Effector memory CD8-positive, alpha-beta T cell (primary cell): ENCODE data around the gene MGST1.
"Not testable (repeated sequence)": the region's sequence is repeated elsewhere in the genome, so short reads cannot be mapped to it uniquely, and the experiment has no call there.

Experiments
- ATAC-seq: fragments of 150-1000 bp; cut with Tn5 transposase; replicated peaks from 2 replicates; pipeline ENCODE4 v1.10.0; 2021; ENCODE audit warnings: mild to moderate bottlenecking, moderate library complexity
- DNase-seq, 3 experiments: peaks; one replicate each; pipeline ENCODE4 v3.0.0; 2021
- H3K27ac Mint-ChIP-seq, 2 donors: one replicate each; pipeline ENCODE4 v1.8.0; 2022; ENCODE audit warnings: mild to moderate bottlenecking in 2 of 2, mixed read lengths in 2 of 2, moderate library complexity in 2 of 2
- H3K27me3 Mint-ChIP-seq, 2 donors: one replicate each; pipeline ENCODE4 v1.8.0; 2022; ENCODE audit warnings: mixed read lengths in 2 of 2
- H3K36me3 Mint-ChIP-seq: one replicate; pipeline ENCODE4 v1.8.0; 2022; ENCODE audit warnings: mild to moderate bottlenecking, moderate library complexity, mixed read lengths; ENCODE audit not compliant: insufficient read depth
- H3K4me1 Mint-ChIP-seq, 2 donors: one replicate each; pipeline ENCODE4 v1.8.0; 2022; ENCODE audit warnings: low read depth in 2 of 2, mixed read lengths in 2 of 2
- H3K4me3 Mint-ChIP-seq, 2 donors: one replicate each; pipeline ENCODE4 v1.8.0; 2022; ENCODE audit warnings: mild to moderate bottlenecking in 2 of 2, mixed read lengths in 2 of 2, moderate library complexity in 2 of 2
- H3K9me3 Mint-ChIP-seq, 2 donors: one replicate each; pipeline ENCODE4 v1.8.0; 2022; ENCODE audit warnings: mixed read lengths in 2 of 2

Gene MGST1

GRCh38 chr12:16361142-16361783, 13.8 kb downstream of the MGST1 start:
- DNase-seq: no peak
- Mint-ChIP-seq H3K4me1 (no peaks in the 10 kb centered on the region), H3K36me3 (no peaks in the 10 kb centered on the region), H3K4me3 (no peak overlapping the region), H3K9me3 (peaks cover 12 to 22% of the 10 kb centered on the region in 2 donors), H3K27me3 (no peaks in the 10 kb centered on the region), H3K27ac (no peak overlapping the region)
- no peak for ATAC-seq

GRCh38 chr12:16362550-16362949, 15.1 kb downstream of the MGST1 start:
- no peaks in the 10 kb centered on the region for H3K36me3 Mint-ChIP-seq
- no peak overlapping the region for H3K27ac Mint-ChIP-seq
- ATAC-seq (no peak), DNase-seq (no peak)
- peaks cover 12 to 22% of the 10 kb centered on the region in 2 donors for H3K9me3 Mint-ChIP-seq
- H3K4me3 Mint-ChIP-seq: no peak overlapping the region
- no peaks in the 10 kb centered on the region for H3K27me3 Mint-ChIP-seq
- H3K4me1 Mint-ChIP-seq: no peaks in the 10 kb centered on the region

- DNase-seq (no peak), ATAC-seq (no peak)
- H3K27me3 Mint-ChIP-seq: no peaks in the 10 kb centered on the region
- H3K36me3 Mint-ChIP-seq: no peaks in the 10 kb centered on the region
- no peak overlapping the region for H3K27ac Mint-ChIP-seq
- H3K4me1 Mint-ChIP-seq: no peaks in the 10 kb centered on the region
- H3K9me3 Mint-ChIP-seq: peaks cover 2 to 10% of the 10 kb centered on the region in 2 donors
- no peak overlapping the region for H3K4me3 Mint-ChIP-seq
Observed at GRCh38 chr12:16369156-16369555, 21.7 kb downstream of the MGST1 start.

GRCh38 chr12:16370096-16370495, 22.7 kb downstream of the MGST1 start:
- H3K4me3 Mint-ChIP-seq: no peak overlapping the region
- H3K9me3 Mint-ChIP-seq: peaks cover 2 to 10% of the 10 kb centered on the region in 2 donors
- no peaks in the 10 kb centered on the region for H3K4me1 Mint-ChIP-seq
- no peak for DNase-seq
- no peak overlapping the region for H3K27ac Mint-ChIP-seq
- H3K36me3 Mint-ChIP-seq: no peaks in the 10 kb centered on the region
- no peak for ATAC-seq
- no peaks in the 10 kb centered on the region for H3K27me3 Mint-ChIP-seq

GRCh38 chr12:16382652-16383312, 35.3 kb downstream of the MGST1 start:
- DNase-seq, H3K27me3 Mint-ChIP-seq, ATAC-seq, H3K27ac Mint-ChIP-seq, H3K36me3 Mint-ChIP-seq, H3K4me1 Mint-ChIP-seq, H3K4me3 Mint-ChIP-seq: not testable (repeated sequence)
- H3K9me3 Mint-ChIP-seq: peaks cover 4 to 21% of the 10 kb centered on the region in 2 donors

GRCh38 chr12:16384732-16385131, 37.3 kb downstream of the MGST1 start:
- no peak for DNase-seq
- Mint-ChIP-seq H3K9me3 (peaks cover 7 to 25% of the 10 kb centered on the region in 2 donors), H3K36me3 (no peaks in the 10 kb centered on the region), H3K27ac (no peak overlapping the region), H3K27me3 (no peaks in the 10 kb centered on the region), H3K4me3 (no peak overlapping the region), H3K4me1 (no peaks in the 10 kb centered on the region)
- ATAC-seq: no peak

- Mint-ChIP-seq H3K4me1 (no peaks in the 10 kb centered on the region), H3K36me3 (no peaks in the 10 kb centered on the region), H3K27ac (no peak overlapping the region), H3K9me3 (peaks cover 3 to 27% of the 10 kb centered on the region in 2 donors), H3K4me3 (no peak overlapping the region), H3K27me3 (no peaks in the 10 kb centered on the region)
- DNase-seq (no peak), ATAC-seq (no peak)
Observed at GRCh38 chr12:16385782-16386646, 38.6 kb downstream of the MGST1 start.

- Mint-ChIP-seq H3K36me3 (no peaks in the 10 kb centered on the region), H3K4me3 (no peak overlapping the region), H3K9me3 (peaks cover 3 to 20% of the 10 kb centered on the region in 2 donors), H3K27me3 (no peaks in the 10 kb centered on the region), H3K27ac (no peak overlapping the region), H3K4me1 (no peaks in the 10 kb centered on the region)
- ATAC-seq (no peak), DNase-seq (no peak)
Observed at GRCh38 chr12:16387919-16388318, 40.5 kb downstream of the MGST1 start.

GRCh38 chr12:16389594-16389993, 42.1 kb downstream of the MGST1 start:
- Mint-ChIP-seq H3K4me3 (no peak overlapping the region), H3K27ac (no peak overlapping the region), H3K36me3 (no peaks in the 10 kb centered on the region), H3K4me1 (no peaks in the 10 kb centered on the region), H3K9me3 (peaks cover 3 to 13% of the 10 kb centered on the region in 2 donors), H3K27me3 (no peaks in the 10 kb centered on the region)
- DNase-seq (no peak), ATAC-seq (no peak)

GRCh38 chr12:16392846-16393535, 45.5 kb downstream of the MGST1 start:
- Mint-ChIP-seq H3K27me3 (no peaks in the 10 kb centered on the region), H3K36me3 (no peaks in the 10 kb centered on the region), H3K27ac (no peak overlapping the region), H3K4me3 (no peak overlapping the region), H3K4me1 (no peaks in the 10 kb centered on the region), H3K9me3 (peaks cover 3 to 7% of the 10 kb centered on the region in 2 donors)
- DNase-seq (no peak), ATAC-seq (no peak)

GRCh38 chr12:16399101-16399500, 51.7 kb downstream of the MGST1 start:
- no peaks in the 10 kb centered on the region for H3K4me1 Mint-ChIP-seq
- no peaks in the 10 kb centered on the region for H3K36me3 Mint-ChIP-seq
- no peak for ATAC-seq
- H3K4me3 Mint-ChIP-seq: no peak overlapping the region
- H3K27me3 Mint-ChIP-seq: no peaks in the 10 kb centered on the region
- H3K27ac Mint-ChIP-seq: no peak overlapping the region
- no peaks in the 10 kb centered on the region for H3K9me3 Mint-ChIP-seq
- no peak for DNase-seq

GRCh38 chr12:16401835-16402234, 54.4 kb downstream of the MGST1 start:
- not testable (repeated sequence) for H3K27me3 Mint-ChIP-seq, H3K9me3 Mint-ChIP-seq, H3K27ac Mint-ChIP-seq, H3K4me3 Mint-ChIP-seq, ATAC-seq, DNase-seq, H3K4me1 Mint-ChIP-seq, H3K36me3 Mint-ChIP-seq

- H3K4me3 Mint-ChIP-seq: no peak overlapping the region
- H3K27me3 Mint-ChIP-seq: no peaks in the 10 kb centered on the region
- no peaks in the 10 kb centered on the region for H3K4me1 Mint-ChIP-seq
- ATAC-seq (no peak), DNase-seq (no peak)
- H3K36me3 Mint-ChIP-seq: no peaks in the 10 kb centered on the region
- H3K27ac Mint-ChIP-seq: no peak overlapping the region
- H3K9me3 Mint-ChIP-seq: peaks cover 8 to 10% of the 10 kb centered on the region in 2 donors
Observed at GRCh38 chr12:16407346-16407745, 59.9 kb downstream of the MGST1 start.
